SK-N-SH treated with all-trans-retinoic acid at 6 μM for 48 hours (cell line): ENCODE results near the gene CCDC177.

ENCODE experiments used
- ATAC-seq: fragments of 200-7000 bp; cut with Tn5 transposase; 3 replicates; pipeline ENCODE4 v1.9.1; 2020; ENCODE audit warnings: mild to moderate bottlenecking, moderate library complexity
- ARNTL ChIP-seq: fragments of 450-650 bp; formaldehyde crosslinking; IDR thresholded peaks from 2 replicates; pipeline ENCODE4 v1.5.0; 2020; ENCODE audit warnings: low read depth, mild to moderate bottlenecking, moderate library complexity, borderline replicate concordance
- BACH2 ChIP-seq: fragments of 250-450 bp; sonication (Bioruptor Pico); IDR thresholded peaks from 2 replicates; pipeline ENCODE4 v1.9.0; 2021; ENCODE audit warnings: mild to moderate bottlenecking, borderline replicate concordance
- CREB5 ChIP-seq: fragments of 250-450 bp; sonication (Bioruptor Pico); IDR thresholded peaks from 2 replicates; pipeline ENCODE4 v1.5.1; 2020; ENCODE audit warnings: low read depth, mild to moderate bottlenecking, moderate library complexity
- CSDC2 ChIP-seq: fragments of 250-450 bp; sonication (Bioruptor Pico); IDR thresholded peaks from 2 replicates; pipeline ENCODE4 v1.5.0; 2020; ENCODE audit warnings: mild to moderate bottlenecking, moderate library complexity
- CSRNP3 ChIP-seq: fragments of 250-450 bp; sonication (Bioruptor Pico); IDR thresholded peaks from 2 replicates; pipeline ENCODE4 v1.5.1; 2021; ENCODE audit warnings: mild to moderate bottlenecking, moderate library complexity
- ESRRG ChIP-seq: fragments of 250-450 bp; sonication (Bioruptor Pico); IDR thresholded peaks from 2 replicates; pipeline ENCODE4 v1.6.1; 2021; ENCODE audit warnings: mild to moderate bottlenecking
- GLIS3 ChIP-seq: fragments of 250-450 bp; sonication (Bioruptor Pico); IDR thresholded peaks from 2 replicates; pipeline ENCODE4 v1.5.0; 2020; ENCODE audit warnings: mild to moderate bottlenecking, moderate library complexity
- OSR1 ChIP-seq: fragments of 250-450 bp; sonication (Bioruptor Pico); IDR thresholded peaks from 2 replicates; pipeline ENCODE4 v1.8.0; 2022; ENCODE audit warnings: moderate library complexity, mild to moderate bottlenecking, inconsistent platforms
- PATZ1 ChIP-seq: fragments of 250-450 bp; sonication (Bioruptor Pico); IDR thresholded peaks from 2 replicates; pipeline ENCODE4 v1.8.0; 2020; ENCODE audit warnings: mild to moderate bottlenecking, moderate library complexity, borderline replicate concordance
- POU6F1 ChIP-seq: fragments of 250-450 bp; sonication (Bioruptor Pico); IDR thresholded peaks from 2 replicates; pipeline ENCODE4 v1.8.0; 2021; ENCODE audit warnings: low read depth, mild to moderate bottlenecking, moderate library complexity, borderline replicate concordance
- PPARA ChIP-seq: fragments of 250-450 bp; sonication (Bioruptor Pico); IDR thresholded peaks from 2 replicates; pipeline ENCODE4 v1.5.0; 2020; ENCODE audit warnings: mild to moderate bottlenecking, borderline replicate concordance
- RARB ChIP-seq: fragments of 250-450 bp; sonication (Bioruptor Pico); IDR thresholded peaks from 2 replicates; pipeline ENCODE4 v1.8.0; 2021; ENCODE audit warnings: mild to moderate bottlenecking, moderate library complexity
- SNAI2 ChIP-seq: fragments of 250-450 bp; sonication (Bioruptor Pico); IDR thresholded peaks from 2 replicates; pipeline ENCODE4 v1.5.0; 2020; ENCODE audit warnings: mild to moderate bottlenecking, moderate library complexity
- TCF4 ChIP-seq: fragments of 250-450 bp; sonication (Bioruptor Pico); IDR thresholded peaks from 2 replicates; pipeline ENCODE4 v1.8.0; 2021; ENCODE audit warnings: mild to moderate bottlenecking, moderate library complexity, borderline replicate concordance
- TOX ChIP-seq: fragments of 250-450 bp; sonication (Bioruptor Pico); IDR thresholded peaks from 2 replicates; pipeline ENCODE4 v1.8.0; 2021; ENCODE audit warnings: mild to moderate bottlenecking, moderate library complexity, borderline replicate concordance
- TSHZ2 ChIP-seq: fragments of 250-450 bp; sonication (Bioruptor Pico); IDR thresholded peaks from 2 replicates; pipeline ENCODE4 v1.5.0; 2020; ENCODE audit warnings: mild to moderate bottlenecking, moderate library complexity
- ZC3H10 ChIP-seq: fragments of 250-450 bp; sonication (Bioruptor Pico); IDR thresholded peaks from 2 replicates; pipeline ENCODE4 v1.5.1; 2021; ENCODE audit warnings: mild to moderate bottlenecking, moderate library complexity
- ZFP30 ChIP-seq: fragments of 450-650 bp; formaldehyde crosslinking; IDR thresholded peaks from 2 replicates; pipeline ENCODE4 v1.5.0; 2022; ENCODE audit warnings: mild to moderate bottlenecking, moderate library complexity
- ZNF565 ChIP-seq: fragments of 450-650 bp; formaldehyde crosslinking; conservative IDR thresholded peaks from 2 replicates; pipeline ENCODE4 v1.5.0; 2020; ENCODE audit warnings: low read depth, mild to moderate bottlenecking, moderate library complexity
- ZNF70 ChIP-seq: fragments of 450-650 bp; formaldehyde crosslinking; IDR thresholded peaks from 2 replicates; pipeline ENCODE4 v1.5.0; 2020; ENCODE audit warnings: mild to moderate bottlenecking, moderate library complexity
- ZNF8 ChIP-seq: fragments of 450-650 bp; formaldehyde crosslinking; IDR thresholded peaks from 2 replicates; pipeline ENCODE4 v1.5.0; 2020; ENCODE audit warnings: mild to moderate bottlenecking, moderate library complexity

CCDC177 gene

GRCh38 chr14:69572030-69572840 is 2.4 kb downstream of the CCDC177 start:
- no peak for ATAC-seq
- no peak for TF ChIP-seq TCF4 (CRISPR knock-in tag)
- no peak for TF ChIP-seq ZNF565 (CRISPR knock-in tag)
- no peak for TF ChIP-seq ESRRG (CRISPR knock-in tag)
- TF ChIP-seq PPARA (CRISPR knock-in tag), result no peak
- no peak for TF ChIP-seq ARNTL
- TF ChIP-seq ZFP30, result no peak
- no peak for TF ChIP-seq SNAI2 (CRISPR knock-in tag)
- TF ChIP-seq CREB5 (CRISPR knock-in tag), result no peak
- no peak for TF ChIP-seq TOX
- TF ChIP-seq CSDC2 (CRISPR knock-in tag), result no peak
- no peak for TF ChIP-seq OSR1 (CRISPR knock-in tag)
- TF ChIP-seq CSRNP3 (CRISPR knock-in tag), result no peak
- no peak for TF ChIP-seq RARB (CRISPR knock-in tag)
- no peak for TF ChIP-seq ZC3H10 (CRISPR knock-in tag)
- TF ChIP-seq TSHZ2 (CRISPR knock-in tag), result no peak
- TF ChIP-seq ZNF70 (CRISPR knock-in tag), result no peak
- no peak for TF ChIP-seq ZNF8 (CRISPR knock-in tag)
- no peak for TF ChIP-seq POU6F1
- TF ChIP-seq PATZ1 (CRISPR knock-in tag), result no peak

- no peak for ATAC-seq
- TF ChIP-seq CSRNP3 (CRISPR knock-in tag) (no peak), TOX (no peak), PATZ1 (CRISPR knock-in tag) (no peak), SNAI2 (CRISPR knock-in tag) (no peak), CREB5 (CRISPR knock-in tag) (no peak), ZNF565 (CRISPR knock-in tag) (no peak), GLIS3 (CRISPR knock-in tag) (no peak), OSR1 (CRISPR knock-in tag) (no peak), PPARA (CRISPR knock-in tag) (no peak), ZFP30 (no peak), BACH2 (CRISPR knock-in tag) (no peak), RARB (CRISPR knock-in tag) (no peak), ZC3H10 (CRISPR knock-in tag) (no peak), POU6F1 (no peak), ZNF8 (CRISPR knock-in tag) (no peak)
Measured at GRCh38 chr14:69571449-69572029, 3.1 kb downstream of the CCDC177 start.
